Panc1 (cell line): Measurements from ENCODE around the gene AMER2. TPM values are rescaled to one million over a fixed set of nuclear protein-coding genes. Genes with fewer than 3 reads are reported as not detected.

Source experiments
- ATAC-seq: fragments of 200-7000 bp; cut with Tn5 transposase; 2 replicates; pipeline ENCODE4 v1.9.1; 2020; ENCODE audit warnings: mild to moderate bottlenecking, moderate library complexity
- BruUV-seq: library from RNA; stranded (reverse); fragments of 400-500 nt; replicated peaks from 2 replicates; lab custom pipeline; 2021; lab: Mats Ljungman, UMichigan
- CTCF ChIA-PET: fragments of 300-600 bp; sonication (Branson Sonifier 250); formaldehyde crosslinking; loops from one replicate; lab custom pipeline; 2022; ENCODE audit warnings: antibody characterized with exemption; lab: Charles Lee
- POLR2A ChIA-PET: fragments of 300-600 bp; sonication (Branson Sonifier 250); formaldehyde crosslinking; loops from one replicate; lab custom pipeline; 2022; ENCODE audit warnings: antibody characterized with exemption; lab: Charles Lee
- DNase-seq: peaks from one replicate; pipeline ENCODE4 v3.0.0-alpha.2; 2010; ENCODE audit warnings: low read depth, low spot score
- H3K27ac ChIP-seq: 2 replicates; pipeline ENCODE4 v1.5.1; 2011; ENCODE audit warnings: mild to moderate bottlenecking, low read length, inconsistent platforms
- H3K27me3 ChIP-seq: fragments of 200-500 bp; sonication (Bioruptor generic); 2 replicates; pipeline ENCODE4 v1.6.0; 2014; ENCODE audit warnings: low read length, inconsistent platforms; ENCODE audit not compliant: control insufficient read depth, insufficient read depth
- H3K36me3 ChIP-seq: fragments of 200-500 bp; sonication (Bioruptor generic); 2 replicates; pipeline ENCODE4 v1.5.1; 2014; ENCODE audit warnings: inconsistent platforms, mild to moderate bottlenecking, low read length, moderate library complexity; ENCODE audit not compliant: control insufficient read depth, insufficient read depth
- H3K4me1 ChIP-seq: 2 replicates; pipeline ENCODE4 v1.5.1; 2011; ENCODE audit warnings: inconsistent platforms, mild to moderate bottlenecking, low read length, moderate library complexity; ENCODE audit not compliant: control insufficient read depth, insufficient read depth
- H3K4me3 ChIP-seq, 2 experiments: 2 replicates each; pipeline ENCODE4 v1.5.1; 2011 to 2012; ENCODE audit warnings: low read depth in 2 of 2, low read length in 2 of 2, mild to moderate bottlenecking in 2 of 2, inconsistent platforms in 1 of 2, moderate library complexity in 1 of 2
- H3K9me3 ChIP-seq: fragments of 200-500 bp; sonication (Bioruptor generic); 2 replicates; pipeline ENCODE4 v1.5.1; 2014; ENCODE audit warnings: low read depth, mild to moderate bottlenecking, inconsistent platforms, low read length, moderate library complexity; ENCODE audit not compliant: control insufficient read depth, insufficient read depth
- CTCF ChIP-seq: fragments of 450-650 bp; IDR thresholded peaks from 2 replicates; pipeline ENCODE4 v1.5.1; 2017; ENCODE audit warnings: mild to moderate bottlenecking
- POLR2AphosphoS5 ChIP-seq: IDR thresholded peaks from 2 replicates; pipeline ENCODE4 v1.6.1; 2012; ENCODE audit warnings: mild to moderate bottlenecking, low read depth, low read length, moderate library complexity
- REST ChIP-seq, 2 experiments: IDR thresholded peaks; 2 replicates each; pipeline ENCODE4 v1.6.1; 2011 to 2012; ENCODE audit warnings: low read depth in 2 of 2, control low read depth in 1 of 2, low read length in 1 of 2, mild to moderate bottlenecking in 1 of 2, moderate library complexity in 1 of 2; ENCODE audit not compliant: insufficient read depth in 1 of 2
- SIN3A ChIP-seq: IDR thresholded peaks from 2 replicates; pipeline ENCODE4 v1.6.1; 2012; ENCODE audit warnings: low read depth, mild to moderate bottlenecking, low read length, moderate library complexity, borderline replicate concordance; ENCODE audit not compliant: insufficient read depth
- TCF7L2 ChIP-seq: IDR thresholded peaks from 2 replicates; pipeline ENCODE4 v1.6.1; 2011; ENCODE audit warnings: mild to moderate bottlenecking, low read depth, low read length, inconsistent platforms
- in situ Hi-C: cut with HindIII; loops from 2 replicates; pipeline ENCODE4 v1.10.0; 2016; ENCODE audit warnings: low sequenced_read_pairs, low pct_unique_long_range_greater_than_20kb
- intact Hi-C: fragments of 100-400 bp; cut with micrococcal nuclease; formaldehyde crosslinking; loops from one replicate; pipeline ENCODE4 v1.10.0; 2022; ENCODE audit not compliant: unreplicated experiment
- total RNA-seq: library from RNA; stranded (reverse); gene quantifications from one replicate; pipeline ENCODE4 v1.2.1, GENCODE V29; 2021; ENCODE audit not compliant: unreplicated experiment

AMER2 gene
- total RNA-seq, 1 experiment from 2014 or later: not detected

- Histone ChIP-seq H3K27ac (no peak overlapping the region), H3K4me1 (no peaks in the 10 kb centered on the region), H3K36me3 (no peaks in the 10 kb centered on the region), H3K27me3 (no peaks in the 10 kb centered on the region), H3K4me3 (no peak overlapping the region), H3K9me3 (no peaks in the 10 kb centered on the region)
- ChIA-PET CTCF (no interaction called here), POLR2A (no interaction called here)
- intact Hi-C loops (no loop called here), in situ Hi-C loops (no loop called here)
- ATAC-seq (no peak), DNase-seq (no peak)
- no peak for TF ChIP-seq TCF7L2
- no peak for TF ChIP-seq REST (IDR thresholded peaks at IDR 0.05; ENCODE audit: insufficient read depth in 1 of 2, low read depth in 2 of 2, low read length in 1 of 2)
- no peak for TF ChIP-seq CTCF
- TF ChIP-seq SIN3A: no peak
- TF ChIP-seq POLR2AphosphoS5: no peak
- no TSS peak for BruUV-seq
Measured at GRCh38 chr13:25116044-25116443, 56.0 kb downstream of the AMER2 start.

GRCh38 chr13:25114220-25114619 lies 57.9 kb downstream of the AMER2 start:
- Histone ChIP-seq H3K27me3 (no peaks in the 10 kb centered on the region), H3K9me3 (no peaks in the 10 kb centered on the region), H3K27ac (no peak overlapping the region), H3K36me3 (no peaks in the 10 kb centered on the region), H3K4me1 (no peaks in the 10 kb centered on the region), H3K4me3 (no peak overlapping the region)
- in situ Hi-C loops (no loop called here), intact Hi-C loops (loop anchor here (1.0 to 5.0 kb wide), 2 partner anchors 31 to 107 kb away; no protein-coding TSS in a partner anchor)
- CTCF ChIA-PET: interaction anchor here (0.7 to 1.4 kb wide), 3 partner anchors 18 to 119 kb away, joined by 3 to 14 read pairs (median 3); no protein-coding TSS in a partner anchor
- POLR2A ChIA-PET: no interaction called here
- BruUV-seq: no TSS peak
- peak; percentile 45 for DNase-seq
- TF ChIP-seq TCF7L2 (no peak), SIN3A (no peak), REST (IDR thresholded peaks at IDR 0.05; ENCODE audit: insufficient read depth in 1 of 2, low read depth in 2 of 2, low read length in 1 of 2) (no peak), CTCF (peak; percentile 89), POLR2AphosphoS5 (no peak)
- ATAC-seq: peak; percentile 89
